Measurements from ENCODE around the gene CFAP58.

CFAP58 gene

GRCh38 chr10:104336821-104337467 lies 16.7 kb upstream of the CFAP58 start:
- DNase-seq, result no peak

DNA sequence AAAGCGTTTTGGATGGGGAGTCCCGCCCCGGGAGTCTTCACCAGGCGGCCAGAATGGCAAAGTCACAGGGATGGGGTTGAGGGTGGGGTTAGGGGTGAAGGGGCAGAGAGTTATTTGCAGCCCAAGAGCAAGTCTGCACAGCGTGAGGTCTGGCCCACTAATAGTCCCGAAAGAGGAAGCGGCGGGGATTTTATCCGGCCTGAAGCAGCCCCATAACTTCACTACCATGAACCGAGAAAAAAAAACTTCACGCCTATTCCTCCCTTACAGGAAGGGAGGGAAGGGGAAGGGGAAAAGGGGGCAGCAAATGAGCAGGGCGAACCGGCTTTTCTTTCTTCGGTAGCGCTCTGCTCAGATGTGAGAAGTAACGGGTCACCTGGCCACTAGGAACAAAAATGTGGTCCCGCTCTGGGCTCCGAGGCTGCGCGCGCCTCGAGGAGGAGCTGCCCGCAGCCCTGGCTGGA lies 16.1 kb upstream of the CFAP58 start:
- DNase-seq, result peak; percentile 51 to 55

- peak; percentile 82 to 84 for DNase-seq
Measured at GRCh38 chr10:104337985-104338735, 15.5 kb upstream of the CFAP58 start, which contains the start of gene ITPRIP. Gene ITPRIP, minus strand, starts transcription at chr10:104338465. Its CDS starts 22,414 bp downstream, at chr10:104316051.

DNA sequence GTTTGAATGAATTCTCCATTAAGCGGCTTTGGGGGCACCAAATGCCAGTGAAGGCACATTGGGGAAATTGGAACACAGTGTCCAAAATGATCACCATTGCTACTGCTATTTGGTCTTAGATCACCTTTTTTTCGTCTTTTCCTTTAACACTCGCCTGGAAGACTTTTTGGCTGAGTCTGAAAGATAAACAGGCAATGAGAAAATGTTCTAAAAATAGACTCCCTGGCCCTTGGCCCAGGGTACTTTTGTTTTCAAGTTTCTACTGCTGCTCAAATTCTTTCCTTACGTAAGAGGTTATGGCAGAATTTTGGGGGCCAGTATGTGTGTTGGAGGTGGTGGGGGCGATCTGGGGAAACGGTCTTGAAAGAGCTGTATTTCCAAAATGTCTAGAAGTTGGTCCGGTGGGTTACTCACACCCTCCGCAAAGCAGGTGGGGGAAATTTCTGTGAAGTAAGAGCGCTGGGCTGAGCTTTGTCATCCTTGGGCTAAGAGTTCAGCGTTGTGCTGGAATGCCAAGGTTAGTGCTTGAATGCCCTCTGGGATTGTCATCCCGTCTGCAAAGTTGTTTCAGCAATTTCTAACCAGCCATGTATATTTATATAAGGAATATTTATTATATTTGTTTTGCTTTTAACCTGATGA lies 14.0 kb upstream of the CFAP58 start:
- no peak for DNase-seq

GRCh38 chr10:104340111-104340526 lies 13.5 kb upstream of the CFAP58 start:
- DNase-seq, result no peak

DNA sequence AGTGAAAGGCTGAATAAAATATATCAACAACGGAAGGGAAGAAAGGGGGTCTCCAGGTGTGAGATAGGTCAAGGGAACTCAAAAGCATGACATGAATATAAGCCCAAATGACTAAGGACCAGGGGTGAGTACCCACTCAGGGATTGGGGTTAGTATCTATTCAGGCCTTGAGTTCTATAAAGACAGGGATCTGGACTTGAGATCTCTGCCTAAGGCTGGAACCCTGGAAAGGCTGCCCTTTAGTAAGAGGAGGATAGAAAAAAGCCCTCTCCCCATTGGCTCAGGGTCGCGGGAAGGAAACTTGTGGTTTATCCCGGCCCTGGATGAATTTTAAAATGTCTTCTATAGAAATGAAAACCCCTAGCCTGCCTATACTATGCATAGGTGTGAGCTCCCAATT lies 13.0 kb upstream of the CFAP58 start:
- no peak for DNase-seq

DNA sequence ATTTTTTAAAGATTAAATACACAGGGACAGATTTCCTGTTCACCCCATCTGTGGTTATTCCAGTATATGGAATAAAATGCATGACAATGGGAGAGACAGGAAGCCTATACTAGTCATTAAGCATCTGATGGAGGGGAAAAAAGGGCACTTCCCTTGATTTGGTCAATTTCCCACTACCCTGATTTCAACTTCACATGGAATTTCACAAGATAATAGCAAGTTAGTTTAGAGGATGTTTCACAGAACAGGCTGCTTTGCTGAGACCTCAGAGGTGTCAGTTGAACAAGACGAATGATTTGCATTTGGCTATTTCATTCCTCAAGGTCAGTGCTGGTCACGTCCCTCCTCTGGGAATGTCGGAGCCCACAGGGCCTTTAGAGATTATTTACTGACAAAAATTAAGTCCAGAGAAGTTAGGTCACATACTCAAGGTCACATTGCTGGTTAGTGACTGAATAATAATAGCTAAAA lies 10.7 kb upstream of the CFAP58 start:
- no peak for DNase-seq

- no peak for DNase-seq
Measured at GRCh38 chr10:104344219-104344618, 9.4 kb upstream of the CFAP58 start.

- no peak for DNase-seq
Measured at GRCh38 chr10:104345515-104345914, 8.1 kb upstream of the CFAP58 start.

GRCh38 chr10:104345941-104346340 lies 7.7 kb upstream of the CFAP58 start:
- no peak for DNase-seq

DNA sequence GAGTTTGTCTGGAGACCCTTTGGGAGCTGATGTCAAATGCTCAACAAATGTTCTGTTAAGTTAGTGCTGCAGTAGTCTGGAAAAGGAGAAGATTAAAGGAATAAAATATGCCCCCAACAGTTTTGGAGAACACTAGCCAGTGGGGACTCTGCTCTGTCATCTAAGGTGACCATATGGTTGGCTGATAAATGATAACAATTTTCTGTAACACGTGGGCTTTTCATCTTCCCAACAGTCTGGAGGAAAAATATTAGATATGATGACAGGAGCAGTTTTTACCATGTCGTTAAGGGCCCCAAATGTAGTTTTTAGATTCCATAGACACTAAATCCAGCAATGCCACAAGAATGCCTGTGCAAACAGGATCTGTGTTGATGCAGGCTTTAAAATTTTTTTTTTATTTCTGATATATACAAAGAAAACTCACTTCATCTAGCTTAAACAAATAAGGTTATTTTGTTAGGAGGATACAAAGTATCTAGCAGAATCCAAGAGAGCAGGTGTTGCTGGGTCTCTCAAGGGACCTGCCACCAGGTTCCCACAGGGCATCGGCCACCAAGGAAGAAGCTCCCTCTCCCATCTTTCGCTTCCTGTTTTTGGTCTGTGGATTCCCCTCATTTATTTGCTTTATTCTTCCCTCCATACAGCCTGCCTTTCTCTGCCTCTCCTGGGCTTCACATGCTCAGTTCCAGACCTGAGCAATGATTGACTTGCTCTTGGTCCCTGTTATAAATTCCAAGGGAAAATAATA lies 6.2 kb upstream of the CFAP58 start:
- no peak for DNase-seq

DNA sequence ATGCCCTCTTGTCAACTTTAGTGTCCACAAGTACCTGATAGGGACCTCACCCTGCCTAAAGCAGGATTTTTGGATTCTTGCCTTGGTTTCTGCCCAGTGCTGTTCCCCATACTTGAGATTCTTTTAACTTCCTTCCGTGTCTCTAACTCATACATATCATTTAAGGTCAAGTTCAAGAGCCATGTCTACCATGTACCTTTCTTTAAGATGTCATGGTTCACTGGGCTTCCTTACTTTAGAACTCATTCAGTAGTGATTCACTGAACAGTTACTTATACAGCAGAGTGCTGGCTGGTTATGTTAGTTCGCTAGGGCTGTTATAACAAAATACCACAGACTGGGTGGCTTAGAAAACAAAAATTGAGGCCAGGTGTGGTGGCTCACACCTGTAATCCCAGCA lies 5.0 kb upstream of the CFAP58 start:
- no peak for DNase-seq

- peak; percentile 70 to 79 for DNase-seq
Measured at GRCh38 chr10:104349623-104350126, 4.0 kb upstream of the CFAP58 start.

GRCh38 chr10:104350127-104350635 lies 3.5 kb upstream of the CFAP58 start:
- DNase-seq, result peak; percentile 59 to 69

- DNase-seq, result peak; percentile 94 to 95
Measured at GRCh38 chr10:104351061-104351702, 2.5 kb upstream of the CFAP58 start.

GRCh38 chr10:104351919-104352318 lies 1.7 kb upstream of the CFAP58 start:
- DNase-seq, result no peak

DNA sequence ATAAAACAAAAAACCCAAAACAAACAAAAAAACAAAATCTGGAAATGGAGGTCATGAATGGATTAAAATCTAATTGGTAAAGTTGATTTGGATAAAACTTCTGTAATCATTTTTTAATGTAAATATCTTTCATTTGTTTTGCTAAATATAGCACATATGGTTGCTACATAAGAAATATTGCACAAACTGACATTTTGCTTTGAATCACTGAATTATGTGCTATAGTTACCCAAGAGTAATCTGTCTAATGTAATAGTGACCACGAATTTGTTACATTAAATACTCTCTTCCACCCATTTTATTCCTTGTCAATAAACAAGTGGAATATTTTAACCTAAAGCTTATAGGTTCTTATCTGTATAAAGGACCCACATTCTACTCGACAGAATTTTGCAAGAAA lies 6.2 kb downstream of the CFAP58 start:
- DNase-seq, result no peak

DNA sequence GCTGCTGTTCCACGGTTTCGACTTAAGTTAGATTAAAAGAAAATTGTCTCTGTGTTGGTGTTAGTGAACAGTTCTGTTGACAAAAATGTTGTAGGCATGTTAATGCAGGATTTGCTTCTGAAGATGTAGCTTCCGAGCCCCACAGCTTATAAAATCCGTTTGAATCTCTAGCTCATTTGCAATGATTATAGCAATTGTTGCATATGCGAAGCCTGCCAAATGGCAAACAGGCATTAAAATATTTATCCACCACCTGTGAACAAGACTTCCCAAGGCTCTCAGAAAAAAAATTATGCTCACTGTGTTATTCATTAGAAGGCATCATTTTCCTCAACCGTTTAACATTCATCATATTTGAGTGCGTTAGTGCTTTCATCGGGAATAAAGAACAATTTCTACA lies 14.3 kb downstream of the CFAP58 start:
- no peak for DNase-seq

GRCh38 chr10:104368381-104368780 lies 14.7 kb downstream of the CFAP58 start:
- no peak for DNase-seq

- DNase-seq, result no peak
Measured at GRCh38 chr10:104371753-104372152, 18.1 kb downstream of the CFAP58 start.

- DNase-seq, result no peak
Measured at GRCh38 chr10:104374591-104374990, 21.0 kb downstream of the CFAP58 start.

DNA sequence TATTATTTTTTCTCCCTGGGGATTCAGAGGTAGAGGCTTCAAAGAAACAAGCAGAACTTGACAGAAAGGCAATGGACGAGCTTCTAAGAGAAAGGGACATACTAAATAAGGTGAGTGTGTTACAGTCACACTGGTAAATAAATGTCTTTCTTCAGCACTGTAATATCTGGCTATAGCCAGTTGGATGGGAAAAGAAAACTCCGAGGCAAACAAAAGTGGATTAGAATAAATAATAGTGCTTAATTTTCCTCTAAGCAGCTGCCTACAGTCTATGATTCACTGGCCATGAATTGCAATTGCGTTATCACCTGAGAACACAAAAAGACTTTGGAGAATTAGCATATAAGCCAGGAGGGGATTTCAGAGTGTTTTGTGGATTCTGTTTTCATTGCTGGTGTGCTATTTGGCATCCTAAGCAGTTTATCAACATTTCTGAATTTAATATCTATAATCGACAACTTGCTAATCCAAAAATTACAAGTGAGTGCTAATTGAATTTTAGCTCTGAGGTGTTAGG lies 23.2 kb downstream of the CFAP58 start:
- no peak for DNase-seq

Data from AML-193 (cell line).